Thymus (tissue), 11 donors: Measurements from ENCODE around the gene ITPK1. TPM values are rescaled to one million over a fixed set of nuclear protein-coding genes. Genes with fewer than 3 reads are reported as not detected.
A peak's percentile ranks its signal among the peaks of the same experiment; 100 is the strongest.
"Not testable (repeated sequence)": the region's sequence is repeated elsewhere in the genome, so short reads cannot be mapped to it uniquely, and the experiment has no call there.

ENCODE experiments used
- DNase-seq, 9 donors: peaks; one replicate each; pipeline ENCODE4 v3.0.0-alpha.2; 2013; ENCODE audit warnings: low spot score in 9 of 9, low read depth in 6 of 9, missing footprints in 1 of 9
- H3K27ac ChIP-seq, 2 donors: one replicate each; pipeline ENCODE4 v1.5.1; 2013; ENCODE audit warnings: control low read depth in 1 of 2, low read depth in 1 of 2, low read length in 1 of 2, mild to moderate bottlenecking in 1 of 2, moderate library complexity in 1 of 2
- H3K27me3 ChIP-seq, 2 donors: one replicate each; pipeline ENCODE4 v1.5.1; 2013; ENCODE audit warnings: low read length in 1 of 2; ENCODE audit not compliant: control insufficient read depth in 2 of 2, insufficient read depth in 1 of 2
- H3K36me3 ChIP-seq, 2 donors: one replicate each; pipeline ENCODE4 v1.5.1; 2013; ENCODE audit warnings: low read length in 1 of 2, mild to moderate bottlenecking in 1 of 2, moderate library complexity in 1 of 2; ENCODE audit not compliant: control insufficient read depth in 2 of 2, insufficient read depth in 2 of 2
- H3K4me1 ChIP-seq, 2 donors: one replicate each; pipeline ENCODE4 v1.5.1; 2013; ENCODE audit warnings: low read length in 2 of 2; ENCODE audit not compliant: control insufficient read depth in 2 of 2, insufficient read depth in 2 of 2
- H3K4me3 ChIP-seq, 2 donors: one replicate each; pipeline ENCODE4 v1.5.1; 2013; ENCODE audit warnings: low read length in 2 of 2, control low read depth in 1 of 2, mild to moderate bottlenecking in 1 of 2
- H3K9me3 ChIP-seq, 2 donors: one replicate each; pipeline ENCODE4 v1.5.1; 2013; ENCODE audit warnings: low read length in 1 of 2, mild to moderate bottlenecking in 1 of 2; ENCODE audit not compliant: control insufficient read depth in 2 of 2, insufficient read depth in 1 of 2
- WGBS: extraction: QIAGEN DNeasy Blood & Tissue Kit; methylation state at CpG from one replicate; pipeline ENCODE4 v1.1.7; 2013; 5-methylcytosine and 5-hydroxymethylcytosine counted together
- polyA plus RNA-seq: library from polyadenylated mRNA; stranded (reverse); fragments of 200-250 nt; gene quantifications from one replicate; pipeline ENCODE4 v1.2.3, GENCODE V29; 2013
- total RNA-seq: library from RNA; stranded (reverse); fragments of 120-200 nt; gene quantifications from one replicate; pipeline ENCODE4 v1.2.4, GENCODE V29; 2013
- donor health status: healthy.

ITPK1 gene
- total and polyA plus RNA-seq, 2 donors = 9.5 to 20.9 TPM

DNA sequence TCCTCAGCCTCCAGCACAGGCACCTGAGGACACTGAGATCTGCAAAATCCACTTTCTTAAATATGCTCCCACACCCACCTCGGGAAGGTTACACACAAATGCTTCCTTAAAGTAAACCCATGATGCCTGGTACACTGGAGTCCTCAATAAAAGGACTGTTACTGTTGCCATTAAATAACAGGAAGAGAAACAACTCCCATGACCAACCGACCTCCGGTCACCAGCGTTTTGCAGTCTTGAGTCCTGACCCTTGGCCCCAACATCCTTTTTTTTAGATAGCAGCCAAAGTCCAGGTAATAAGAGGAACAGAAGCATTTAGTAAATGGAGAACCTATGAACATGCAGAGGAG, 42.4 kb downstream of the ITPK1 start:
- Histone ChIP-seq H3K9me3 (no peaks in the 10 kb centered on the region), H3K4me3 (no peak overlapping the region), H3K27me3 (no peaks in the 10 kb centered on the region), H3K4me1 (peaks cover 0 to 23% of the 10 kb centered on the region in 2 donors), H3K36me3 (peaks cover 0 to 6% of the 10 kb centered on the region in 2 donors), H3K27ac (no peak overlapping the region)
- WGBS = 74% methylated on average over 4 of the region's 4 CpGs
- DNase-seq = no peak

DNA sequence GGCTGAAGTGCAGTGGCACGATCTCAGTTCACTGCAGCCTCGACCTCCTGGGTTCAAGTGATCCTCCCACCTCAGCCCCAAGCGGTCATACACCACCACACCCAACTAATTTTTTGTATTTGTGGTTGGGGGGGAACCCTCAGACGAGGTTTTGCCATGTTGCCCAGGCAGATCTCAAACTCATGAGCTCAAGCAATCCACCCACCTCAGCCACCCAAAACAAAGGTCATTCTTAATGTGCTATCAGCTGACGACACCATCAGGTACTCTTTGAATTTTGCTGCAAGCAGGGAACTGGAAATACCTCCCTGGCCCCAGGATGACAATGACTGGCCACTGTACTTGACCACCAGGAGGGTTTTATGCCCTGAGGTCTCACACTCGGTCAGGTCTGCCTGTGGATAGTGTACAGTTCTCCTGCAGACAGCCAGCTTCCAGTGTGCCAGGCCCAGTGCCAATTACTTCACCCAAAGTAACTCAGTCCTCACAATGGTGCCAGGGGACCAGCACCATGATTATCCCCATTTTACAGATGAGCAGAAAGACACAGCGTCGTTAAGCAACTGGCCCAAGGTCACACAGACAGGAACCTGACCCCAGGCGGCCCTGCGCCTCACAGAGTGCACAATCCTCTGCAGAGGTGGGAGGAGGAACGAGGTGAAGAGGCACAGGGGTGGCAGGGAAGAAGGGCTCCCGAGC, 42.9 kb downstream of the ITPK1 start:
- H3K9me3 ChIP-seq = no peaks in the 10 kb centered on the region
- peaks cover 0 to 6% of the 10 kb centered on the region in 2 donors for H3K36me3 ChIP-seq
- no peak overlapping the region for H3K27ac ChIP-seq
- H3K4me1 ChIP-seq = peaks cover 0 to 23% of the 10 kb centered on the region in 2 donors
- H3K27me3 ChIP-seq = no peaks in the 10 kb centered on the region
- H3K4me3 ChIP-seq = no peak overlapping the region
- DNase-seq = no peak
- 94% methylated on average over 12 of the region's 12 CpGs for WGBS

DNA sequence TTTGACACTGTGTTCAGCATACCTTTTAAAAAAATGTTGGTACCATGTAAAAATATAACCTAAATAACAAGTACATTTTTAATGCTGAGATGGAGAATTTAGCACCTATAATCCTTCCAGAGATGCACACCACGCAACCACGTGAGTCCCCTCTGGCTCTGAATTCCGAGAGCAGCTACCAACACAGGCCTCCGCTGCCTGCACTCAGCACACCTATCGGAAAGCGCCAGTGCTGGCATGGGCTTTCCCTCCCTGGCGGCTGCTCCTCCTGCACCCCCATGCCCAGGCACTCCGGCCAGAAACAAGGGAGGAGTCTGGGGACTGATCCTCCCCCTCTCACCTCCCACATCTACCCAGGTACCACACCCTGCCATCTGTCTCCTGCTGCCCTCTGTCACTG, 47.0 kb downstream of the ITPK1 start:
- DNase-seq = no peak
- H3K27ac ChIP-seq = no peak overlapping the region

DNA sequence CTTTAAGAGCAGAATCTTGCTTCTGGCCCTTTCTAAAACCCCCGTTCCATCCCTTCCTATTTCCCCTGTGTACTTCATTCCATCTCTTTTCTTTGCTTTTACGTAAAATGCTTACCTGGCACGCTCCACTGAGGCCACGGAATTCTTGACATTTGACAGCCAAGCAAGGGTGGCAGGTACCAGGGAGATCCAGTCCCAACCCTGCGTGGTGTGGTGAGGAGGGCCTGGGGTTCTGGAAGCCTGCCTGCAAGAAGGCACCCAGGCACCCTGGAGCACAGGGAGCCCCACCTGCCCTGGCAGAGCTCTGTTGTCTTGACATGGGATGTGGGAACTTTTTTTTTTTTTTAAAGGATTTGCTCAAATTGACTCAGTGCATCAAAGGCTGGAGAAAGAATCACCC, 48.6 kb downstream of the ITPK1 start:
- Histone ChIP-seq H3K4me3 (no peak overlapping the region), H3K27ac (no peak overlapping the region), H3K36me3 (peaks cover 0 to 6% of the 10 kb centered on the region in 2 donors), H3K27me3 (no peaks in the 10 kb centered on the region), H3K9me3 (no peaks in the 10 kb centered on the region), H3K4me1 (peaks cover 4 to 24% of the 10 kb centered on the region in 2 donors)
- no peak for DNase-seq
- 95% methylated on average over 5 of the region's 5 CpGs for WGBS

More for the DNA sequence above, 47.0 kb downstream of the ITPK1 start:
- no peaks in the 10 kb centered on the region for H3K27me3 ChIP-seq
- 97% methylated on average over 8 of the region's 8 CpGs for WGBS
- H3K4me1 ChIP-seq = peaks cover 4 to 28% of the 10 kb centered on the region in 2 donors
- H3K9me3 ChIP-seq = no peaks in the 10 kb centered on the region
- H3K4me3 ChIP-seq = no peak overlapping the region
- peaks cover 0 to 6% of the 10 kb centered on the region in 2 donors for H3K36me3 ChIP-seq

DNA sequence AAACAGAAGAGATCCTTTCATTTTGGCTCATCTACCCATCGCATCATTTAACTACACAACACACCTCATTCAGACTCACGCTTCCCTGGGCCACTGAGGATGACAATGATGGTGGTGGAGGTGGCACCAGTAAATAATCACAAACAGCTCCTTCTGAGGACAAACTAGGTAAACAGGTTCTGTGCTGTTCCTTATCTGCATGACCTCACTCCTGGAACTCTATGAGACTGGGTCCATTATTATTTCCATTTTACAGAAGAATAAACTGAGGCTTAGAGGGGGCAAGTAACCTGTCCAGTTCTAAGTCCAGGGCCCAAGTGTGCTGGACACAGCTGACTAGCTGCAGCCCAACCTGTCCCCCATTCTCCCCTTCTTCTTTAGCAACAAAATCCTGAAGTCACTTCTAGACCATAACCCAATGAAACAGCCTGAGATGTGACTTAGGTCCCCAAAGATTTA, 50.4 kb downstream of the ITPK1 start:
- H3K4me1 ChIP-seq = peaks cover 4 to 25% of the 10 kb centered on the region in 2 donors
- DNase-seq = no peak
- 93% methylated on average over 2 of the region's 2 CpGs for WGBS
- H3K27me3 ChIP-seq = no peaks in the 10 kb centered on the region
- no peak overlapping the region for H3K4me3 ChIP-seq
- H3K9me3 ChIP-seq = no peaks in the 10 kb centered on the region
- H3K27ac ChIP-seq = peak overlapping the region in 1 of 2 donors; percentile 3
- H3K36me3 ChIP-seq = peaks cover 0 to under 1% of the 10 kb centered on the region in 2 donors

DNA sequence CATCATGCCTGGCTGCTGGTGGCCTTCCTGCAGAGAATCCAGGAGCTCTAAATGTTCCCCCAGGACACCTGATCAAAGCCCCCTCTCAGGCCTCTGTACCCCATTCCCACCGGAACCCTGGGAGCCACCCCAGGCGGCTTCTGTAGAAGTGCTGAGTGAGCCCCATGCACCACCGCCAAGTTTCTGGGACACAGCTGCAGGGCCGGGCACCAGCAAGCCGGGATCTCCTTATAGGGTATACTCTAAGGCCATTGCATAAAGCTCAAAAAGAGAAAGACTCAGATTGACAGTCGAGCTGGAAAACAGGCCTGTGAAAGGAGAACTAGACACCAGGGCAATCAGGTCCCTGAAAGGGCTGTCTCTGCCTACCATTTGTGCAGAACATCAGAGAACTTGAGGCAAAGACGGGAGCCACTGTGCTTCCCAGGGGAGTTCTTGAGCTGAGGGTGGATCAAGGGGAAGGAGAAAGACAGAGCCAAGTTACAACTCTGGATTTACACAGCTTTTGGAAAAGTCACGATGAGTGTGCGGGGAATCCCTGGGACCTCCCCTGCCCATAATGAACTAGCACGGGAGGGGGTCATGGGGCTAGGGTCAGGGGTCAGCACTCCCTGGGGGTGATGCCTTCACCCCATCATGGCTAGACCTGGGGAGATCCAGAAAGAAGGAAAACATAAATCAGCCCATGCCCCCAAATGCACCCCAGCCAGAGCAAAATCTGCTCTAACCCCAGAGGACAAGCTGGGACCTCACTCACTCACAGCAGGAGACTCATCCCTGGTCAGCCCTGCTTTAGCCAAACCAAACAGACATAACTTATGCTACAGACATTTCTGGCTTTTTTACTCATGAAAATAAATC, 51.1 kb downstream of the ITPK1 start:
- 94% methylated on average over 10 of the region's 10 CpGs for WGBS
- Histone ChIP-seq H3K9me3 (no peaks in the 10 kb centered on the region), H3K36me3 (no peaks in the 10 kb centered on the region), H3K4me3 (no peak overlapping the region), H3K27ac (peak overlapping the region in 1 of 2 donors; percentile 8), H3K4me1 (peaks cover 4 to 31% of the 10 kb centered on the region in 2 donors), H3K27me3 (no peaks in the 10 kb centered on the region)
- no peak for DNase-seq

DNA sequence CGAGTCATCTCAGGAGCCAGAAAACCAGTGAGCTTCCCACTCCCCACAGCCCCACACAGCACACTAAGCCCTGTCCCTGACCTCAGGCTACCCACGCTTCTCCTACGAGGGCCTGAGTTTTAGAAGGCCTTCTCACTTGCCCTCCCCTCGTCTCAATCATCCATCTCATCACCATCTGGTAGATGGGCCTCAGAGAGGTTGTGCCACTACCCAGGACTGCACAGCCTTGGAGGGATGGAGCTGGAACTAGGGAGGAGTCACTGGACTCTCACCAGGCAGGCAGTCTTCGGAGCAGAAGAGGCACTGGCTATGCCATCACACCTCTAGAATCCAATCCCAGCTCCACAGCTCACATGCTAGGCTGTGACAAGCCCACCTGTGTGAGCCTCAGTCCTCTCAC, 52.3 kb downstream of the ITPK1 start:
- 97% methylated on average over 5 of the region's 5 CpGs for WGBS
- H3K27me3 ChIP-seq = no peaks in the 10 kb centered on the region
- DNase-seq = no peak
- H3K4me3 ChIP-seq = no peak overlapping the region
- H3K4me1 ChIP-seq = peaks cover 4 to 31% of the 10 kb centered on the region in 2 donors
- H3K27ac ChIP-seq = no peak overlapping the region
- no peaks in the 10 kb centered on the region for H3K9me3 ChIP-seq
- no peaks in the 10 kb centered on the region for H3K36me3 ChIP-seq

DNA sequence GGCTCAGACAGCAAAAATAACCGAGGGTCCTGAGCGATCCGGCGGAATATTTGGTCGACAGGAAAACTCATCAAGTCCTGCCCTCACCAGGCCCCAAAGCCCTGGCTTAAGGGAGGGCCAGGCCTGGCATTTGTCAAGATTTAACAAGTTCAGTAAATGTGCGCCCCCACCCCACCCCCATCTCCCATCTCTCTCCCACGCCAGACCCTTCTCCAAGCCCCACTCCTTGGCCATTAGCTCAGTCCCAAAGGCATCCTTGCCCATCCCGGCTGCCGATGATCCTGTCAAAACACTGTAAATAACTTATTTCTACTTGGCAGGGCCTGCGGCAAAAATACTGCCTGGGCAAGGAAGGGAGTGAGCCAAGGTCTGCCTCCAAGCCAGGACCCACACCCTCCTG, 52.8 kb downstream of the ITPK1 start:
- Histone ChIP-seq H3K27me3 (no peaks in the 10 kb centered on the region), H3K36me3 (peaks cover 0 to 2% of the 10 kb centered on the region in 2 donors), H3K9me3 (no peaks in the 10 kb centered on the region), H3K27ac (no peak overlapping the region), H3K4me3 (no peak overlapping the region), H3K4me1 (peaks cover 4 to 31% of the 10 kb centered on the region in 2 donors)
- DNase-seq = no peak
- 97% methylated on average over 10 of the region's 10 CpGs for WGBS

DNA sequence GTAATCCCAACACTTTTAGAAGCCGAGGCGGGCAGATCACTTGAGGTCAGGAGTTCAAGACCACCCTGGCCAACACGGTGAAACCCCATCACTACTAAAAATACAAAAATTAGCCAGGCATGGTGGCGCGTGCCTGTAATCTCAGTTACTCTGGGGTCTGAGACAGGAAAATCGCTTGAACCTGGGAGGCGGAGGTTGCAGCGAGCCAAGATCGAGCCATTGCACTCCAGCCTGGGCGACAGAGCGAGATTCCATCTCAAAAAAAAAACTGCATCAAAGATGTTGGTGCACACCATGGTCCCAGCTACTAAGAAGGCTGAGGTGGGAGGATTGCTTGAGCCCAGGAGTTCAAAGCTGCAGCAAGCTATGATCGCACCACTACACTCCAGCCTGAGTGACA, 53.7 kb downstream of the ITPK1 start:
- H3K36me3 ChIP-seq, DNase-seq, H3K9me3 ChIP-seq, H3K27ac ChIP-seq, H3K4me3 ChIP-seq, H3K27me3 ChIP-seq: not testable (repeated sequence)
- peaks cover 4 to 30% of the 10 kb centered on the region in 2 donors for H3K4me1 ChIP-seq
- 93% methylated on average over 12 of the region's 12 CpGs for WGBS
